Measurements from ENCODE around the gene ANXA10.

DNA sequence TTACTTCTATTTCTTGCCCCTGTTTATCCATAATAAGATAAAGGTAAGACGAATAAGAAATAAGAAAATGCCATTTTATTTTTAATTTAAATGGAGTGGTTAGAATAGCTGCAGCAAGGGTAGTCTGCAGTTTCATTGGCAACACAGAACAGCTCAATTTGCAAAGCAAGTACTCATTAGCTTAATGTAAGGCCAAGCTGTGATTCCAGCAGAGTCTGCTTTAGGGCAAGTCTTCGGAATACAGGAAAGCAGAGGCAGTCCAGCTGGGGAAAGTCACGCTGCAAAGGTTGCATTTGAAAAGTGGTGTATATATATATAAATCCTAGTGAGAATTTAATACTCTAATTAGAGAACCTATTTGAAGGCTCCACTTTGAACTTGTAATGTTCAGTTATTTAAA lies 59.0 kb downstream of the ANXA10 start:
- no peak for TF ChIP-seq CTCF (IDR thresholded peaks at IDR 0.05)
- TF ChIP-seq POLR2A (IDR thresholded peaks at IDR 0.05): no peak
- TF ChIP-seq POLR2AphosphoS5 (IDR thresholded peaks at IDR 0.05): no peak

Data from breast epithelium (tissue), 3 donors.